Measurements from ENCODE around the gene TMCC3.

Gene TMCC3

GRCh38 chr12:94660436-94660835 is 10.1 kb upstream of the TMCC3 start:
- H3K27ac ChIP-seq: no peak overlapping the region

GRCh38 chr12:94659346-94659930 is 9.1 kb upstream of the TMCC3 start:
- no peak for TF ChIP-seq CTCF (IDR thresholded peaks at IDR 0.05)
- TF ChIP-seq ZFX (IDR thresholded peaks at IDR 0.05; ENCODE audit: borderline replicate concordance): no peak
- no peak overlapping the region for H3K27ac ChIP-seq

More at GRCh38 chr12:94660436-94660835, 10.1 kb upstream of the TMCC3 start:
- TF ChIP-seq CTCF (IDR thresholded peaks at IDR 0.05): no peak

DNA sequence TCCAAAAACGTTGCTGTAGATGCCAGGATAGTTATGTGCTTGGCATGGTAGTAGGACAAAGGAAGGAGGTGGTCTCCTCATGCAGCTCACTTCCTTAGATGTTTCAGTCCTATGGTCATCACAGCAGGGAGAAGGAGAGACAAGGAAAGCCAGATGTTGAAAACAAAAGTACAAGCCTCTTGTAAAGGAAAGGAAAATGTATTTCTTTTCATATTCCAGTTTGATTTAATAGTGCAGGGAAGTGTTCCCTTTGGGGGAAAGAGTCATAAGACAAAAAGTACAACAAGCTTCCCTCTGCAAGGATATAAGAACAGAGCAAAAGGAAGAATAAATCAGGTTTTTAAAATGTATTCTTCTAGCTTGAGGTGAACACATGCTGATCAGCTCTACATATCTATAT is 8.6 kb upstream of the TMCC3 start:
- no peak for TF ChIP-seq CTCF (IDR thresholded peaks at IDR 0.05)
- TF ChIP-seq ZFX (IDR thresholded peaks at IDR 0.05; ENCODE audit: borderline replicate concordance): no peak
- no peak overlapping the region for H3K27ac ChIP-seq

GRCh38 chr12:94656556-94656955 is 6.2 kb upstream of the TMCC3 start:
- TF ChIP-seq CTCF (IDR thresholded peaks at IDR 0.05): no peak
- TF ChIP-seq ZFX (IDR thresholded peaks at IDR 0.05; ENCODE audit: borderline replicate concordance): no peak
- no peak overlapping the region for H3K27ac ChIP-seq

DNA sequence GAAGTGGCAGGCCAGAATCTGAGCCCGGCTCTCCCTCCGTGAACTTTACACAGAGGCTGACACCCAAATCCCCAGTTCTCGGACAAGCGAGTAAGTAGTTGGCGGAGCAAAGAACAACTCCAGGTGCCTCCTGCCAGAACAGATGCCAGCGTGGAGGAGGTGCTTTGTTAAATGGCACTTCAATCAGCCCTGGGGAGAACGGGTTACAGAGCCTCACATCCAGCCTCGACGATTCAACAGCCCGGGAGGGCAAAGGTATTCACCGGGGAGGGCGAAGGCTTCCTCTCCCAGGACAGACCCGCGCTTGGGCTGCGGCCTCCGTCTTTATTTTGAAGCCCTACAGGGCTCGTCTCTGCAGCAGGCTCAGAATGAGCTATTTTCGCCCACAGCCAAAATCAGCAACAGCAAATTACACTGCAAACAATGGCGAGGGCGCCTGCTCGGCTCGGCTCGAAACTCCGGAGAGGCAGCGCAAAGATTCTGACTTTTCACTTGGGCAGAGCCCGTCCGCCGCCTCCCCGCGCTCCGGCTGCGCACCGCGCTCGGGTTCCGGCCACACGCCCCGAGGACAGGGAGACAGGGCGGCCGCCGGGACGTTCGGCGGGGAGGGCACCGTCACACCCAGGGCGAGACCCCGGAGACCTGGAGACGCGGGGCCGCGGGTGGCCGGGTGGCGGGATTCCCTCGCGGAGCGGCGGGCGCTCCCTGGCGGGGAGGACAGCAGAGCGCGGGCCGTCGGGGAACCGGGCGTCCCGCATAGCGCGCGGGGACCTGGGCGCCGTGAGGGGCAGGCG is 811 bp downstream of the TMCC3 start:
- peak; percentile 83 for TF ChIP-seq CTCF (IDR thresholded peaks at IDR 0.05)
- TF ChIP-seq ZFX (IDR thresholded peaks at IDR 0.05; ENCODE audit: borderline replicate concordance): no peak
- H3K27ac ChIP-seq: no peak overlapping the region

- TF ChIP-seq CTCF (IDR thresholded peaks at IDR 0.05): no peak
- TF ChIP-seq ZFX (IDR thresholded peaks at IDR 0.05; ENCODE audit: borderline replicate concordance): no peak
- H3K27ac ChIP-seq: no peak overlapping the region
These were observed 1.8 kb downstream of the TMCC3 start for GRCh38 chr12:94648578-94648977.

Data from 22Rv1 (cell line).